Measurements from ENCODE around the gene PRPF8.

DNA sequence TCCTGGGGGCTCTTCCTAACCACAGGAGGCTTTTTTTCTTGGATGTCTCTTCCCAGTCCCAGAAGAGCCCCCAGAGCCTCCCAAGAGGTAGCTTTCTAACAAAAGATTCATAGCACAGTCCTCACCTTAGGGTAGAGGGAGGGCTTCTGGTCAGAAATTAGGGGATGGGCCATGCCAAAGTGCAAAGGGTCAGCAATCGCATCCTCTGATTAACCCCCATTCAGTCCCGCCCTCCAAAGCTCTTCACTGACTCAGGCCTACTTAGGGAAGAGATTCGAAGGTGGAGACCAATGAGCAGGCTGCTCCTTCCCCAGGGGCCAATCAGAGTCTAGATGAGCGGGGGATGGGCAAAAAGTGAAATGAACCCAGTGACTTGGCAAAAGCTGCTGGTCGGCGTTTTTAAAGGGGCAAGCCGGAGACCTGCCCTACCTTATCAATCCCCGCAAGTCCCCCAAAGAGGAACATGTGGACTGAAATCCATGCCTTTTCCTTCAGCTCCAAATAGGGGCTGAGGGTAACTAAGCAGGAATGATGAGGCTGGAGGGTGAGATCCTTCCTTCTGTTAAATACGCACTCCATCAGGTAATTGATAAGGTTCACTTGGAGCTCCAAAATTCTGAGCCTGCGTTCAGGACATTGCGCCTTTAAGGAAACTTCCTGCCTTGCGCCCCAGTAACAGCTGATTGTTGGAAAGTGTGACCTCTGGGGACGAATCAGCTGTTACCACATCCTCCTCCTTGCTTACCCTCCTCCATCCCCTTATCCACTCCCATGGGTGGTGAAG, 32.4 kb upstream of the PRPF8 start:
- TF ChIP-seq POLR2A (IDR thresholded peaks at IDR 0.05): no peak
- TF ChIP-seq, protein P1, sequence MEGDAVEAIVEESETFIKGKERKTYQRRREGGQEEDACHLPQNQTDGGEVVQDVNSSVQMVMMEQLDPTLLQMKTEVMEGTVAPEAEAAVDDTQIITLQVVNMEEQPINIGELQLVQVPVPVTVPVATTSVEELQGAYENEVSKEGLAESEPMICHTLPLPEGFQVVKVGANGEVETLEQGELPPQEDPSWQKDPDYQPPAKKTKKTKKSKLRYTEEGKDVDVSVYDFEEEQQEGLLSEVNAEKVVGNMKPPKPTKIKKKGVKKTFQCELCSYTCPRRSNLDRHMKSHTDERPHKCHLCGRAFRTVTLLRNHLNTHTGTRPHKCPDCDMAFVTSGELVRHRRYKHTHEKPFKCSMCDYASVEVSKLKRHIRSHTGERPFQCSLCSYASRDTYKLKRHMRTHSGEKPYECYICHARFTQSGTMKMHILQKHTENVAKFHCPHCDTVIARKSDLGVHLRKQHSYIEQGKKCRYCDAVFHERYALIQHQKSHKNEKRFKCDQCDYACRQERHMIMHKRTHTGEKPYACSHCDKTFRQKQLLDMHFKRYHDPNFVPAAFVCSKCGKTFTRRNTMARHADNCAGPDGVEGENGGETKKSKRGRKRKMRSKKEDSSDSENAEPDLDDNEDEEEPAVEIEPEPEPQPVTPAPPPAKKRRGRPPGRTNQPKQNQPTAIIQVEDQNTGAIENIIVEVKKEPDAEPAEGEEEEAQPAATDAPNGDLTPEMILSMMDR (IDR thresholded peaks at IDR 0.05): peak in 1 of 3 experiments; percentile 1
